Skeletal muscle tissue (tissue), 4 donors: ENCODE results near the gene CSAG2. TPM values are rescaled to one million over a fixed set of nuclear protein-coding genes. Genes with fewer than 3 reads are reported as not detected.
"Not testable (repeated sequence)": the region's sequence is repeated elsewhere in the genome, so short reads cannot be mapped to it uniquely, and the experiment has no call there.

Source experiments
- H3K27ac ChIP-seq: one replicate; pipeline ENCODE4 v1.7.0; 2013; ENCODE audit warnings: mild to moderate bottlenecking, low read depth, low read length, inconsistent platforms
- H3K27me3 ChIP-seq, 3 donors: one replicate each; pipeline ENCODE4 v1.7.0; 2013; ENCODE audit warnings: low read length in 3 of 3; ENCODE audit not compliant: control insufficient read depth in 3 of 3, insufficient read depth in 3 of 3
- H3K36me3 ChIP-seq, 3 donors: one replicate each; pipeline ENCODE4 v1.7.0; 2013; ENCODE audit warnings: low read length in 3 of 3; ENCODE audit not compliant: control insufficient read depth in 3 of 3, insufficient read depth in 3 of 3
- H3K4me1 ChIP-seq, 3 donors: one replicate each; pipeline ENCODE4 v1.7.0; 2013; ENCODE audit warnings: low read length in 3 of 3, mild to moderate bottlenecking in 3 of 3; ENCODE audit not compliant: control insufficient read depth in 3 of 3, insufficient read depth in 3 of 3
- H3K4me3 ChIP-seq, 3 donors: one replicate each; pipeline ENCODE4 v1.7.0; 2013; ENCODE audit warnings: low read length in 3 of 3
- H3K9ac ChIP-seq, 3 donors: one replicate each; pipeline ENCODE4 v1.7.0; 2013; ENCODE audit warnings: low read length in 3 of 3, mild to moderate bottlenecking in 3 of 3, moderate library complexity in 2 of 3, low read depth in 1 of 3
- H3K9me3 ChIP-seq, 3 donors: one replicate each; pipeline ENCODE4 v1.7.0; 2013; ENCODE audit warnings: low read length in 3 of 3; ENCODE audit not compliant: control insufficient read depth in 3 of 3
- total RNA-seq: library from RNA; depleted of rRNA; stranded (reverse); fragments of >200 nt; gene quantifications from one replicate; pipeline ENCODE4 v1.2.3, GENCODE V29; 2014
- donor health status: Osteomylitis.

Gene CSAG2
- not detected for total RNA-seq

GRCh38 chrX:152709173-152709572 lies at the start of gene CSAG2:
Gene CSAG2 (minus strand): TSS chrX:152709273. CDS start chrX:152709112, 161 bp downstream.
- H3K9me3 ChIP-seq, H3K4me3 ChIP-seq, H3K9ac ChIP-seq, H3K27ac ChIP-seq, H3K4me1 ChIP-seq, H3K27me3 ChIP-seq, H3K36me3 ChIP-seq: not testable (repeated sequence)

- H3K4me1 ChIP-seq: not testable (repeated sequence)
Observed at GRCh38 chrX:152754871-152755270, 45.8 kb upstream of the CSAG2 start.

GRCh38 chrX:152753686-152754650 lies 44.9 kb upstream of the CSAG2 start, which contains the start of gene MAGEA2:
Gene MAGEA2 (minus strand): TSS chrX:152753842. CDS start chrX:152751363, 2,479 bp downstream.
- not testable (repeated sequence) for H3K9me3 ChIP-seq, H3K9ac ChIP-seq, H3K27ac ChIP-seq, H3K4me1 ChIP-seq, H3K4me3 ChIP-seq, H3K36me3 ChIP-seq, H3K27me3 ChIP-seq

More at GRCh38 chrX:152754871-152755270, 45.8 kb upstream of the CSAG2 start:
- H3K36me3 ChIP-seq, H3K27me3 ChIP-seq, H3K9ac ChIP-seq, H3K27ac ChIP-seq, H3K9me3 ChIP-seq, H3K4me3 ChIP-seq: not testable (repeated sequence)

DNA sequence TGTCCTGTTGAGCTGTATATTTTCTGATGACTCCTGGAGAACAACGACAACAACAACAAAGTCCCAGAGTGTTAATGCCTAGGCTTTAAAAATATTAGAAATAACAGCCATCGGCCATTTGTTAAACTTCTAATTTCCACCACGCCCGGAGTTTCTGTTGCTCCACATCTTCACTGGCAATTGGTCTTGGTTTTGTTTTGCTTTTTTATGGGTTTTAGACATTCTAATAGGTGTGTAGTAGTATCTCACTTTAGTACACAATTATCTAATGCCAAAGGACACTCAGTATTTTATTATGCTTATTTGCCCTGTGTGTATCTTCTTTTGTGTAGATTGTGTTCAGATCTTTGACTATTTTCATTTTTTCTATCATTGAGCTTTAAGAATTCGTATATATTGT lies 29.5 kb upstream of the CSAG2 start:
- Histone ChIP-seq H3K27me3 (peaks cover 0 to 4% (median 0%) of the 10 kb centered on the region in 3 donors), H3K9ac (no peak overlapping the region), H3K9me3 (no peaks in the 10 kb centered on the region), H3K36me3 (no peaks in the 10 kb centered on the region), H3K4me1 (no peaks in the 10 kb centered on the region), H3K27ac (no peak overlapping the region), H3K4me3 (no peak overlapping the region)

- not testable (repeated sequence) for H3K27me3 ChIP-seq, H3K4me3 ChIP-seq, H3K4me1 ChIP-seq, H3K36me3 ChIP-seq, H3K9me3 ChIP-seq, H3K9ac ChIP-seq, H3K27ac ChIP-seq
Observed at GRCh38 chrX:152736528-152736927, 27.5 kb upstream of the CSAG2 start.

GRCh38 chrX:152735860-152736511 lies 26.9 kb upstream of the CSAG2 start:
- Histone ChIP-seq H3K4me3 (no peak overlapping the region), H3K9ac (no peak overlapping the region), H3K9me3 (no peaks in the 10 kb centered on the region), H3K27ac (no peak overlapping the region), H3K27me3 (no peaks in the 10 kb centered on the region), H3K4me1 (no peaks in the 10 kb centered on the region), H3K36me3 (no peaks in the 10 kb centered on the region)

DNA sequence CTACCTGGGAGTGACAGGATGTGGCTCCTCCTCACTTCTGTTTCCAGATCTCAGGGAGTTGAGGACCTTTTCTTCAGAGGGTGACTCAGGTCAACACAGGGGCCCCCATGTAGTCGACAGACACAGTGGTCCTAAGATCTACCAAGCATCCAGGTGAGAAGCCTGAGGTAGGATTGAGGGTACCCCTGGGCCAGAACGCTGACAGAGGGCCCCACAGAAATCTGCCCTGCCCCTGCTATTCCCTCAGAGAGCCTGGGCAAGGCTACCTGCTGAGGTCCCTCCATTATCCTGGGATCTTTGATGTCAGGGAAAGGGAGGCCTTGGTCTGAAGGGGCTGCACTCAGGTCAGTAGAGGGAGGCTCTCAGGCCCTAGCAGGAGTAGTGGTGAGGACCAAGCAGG lies 26.0 kb upstream of the CSAG2 start:
- Histone ChIP-seq H3K36me3 (no peaks in the 10 kb centered on the region), H3K27me3 (no peaks in the 10 kb centered on the region), H3K4me1 (no peaks in the 10 kb centered on the region), H3K9ac (no peak overlapping the region), H3K27ac (no peak overlapping the region), H3K9me3 (no peaks in the 10 kb centered on the region), H3K4me3 (no peak overlapping the region)

DNA sequence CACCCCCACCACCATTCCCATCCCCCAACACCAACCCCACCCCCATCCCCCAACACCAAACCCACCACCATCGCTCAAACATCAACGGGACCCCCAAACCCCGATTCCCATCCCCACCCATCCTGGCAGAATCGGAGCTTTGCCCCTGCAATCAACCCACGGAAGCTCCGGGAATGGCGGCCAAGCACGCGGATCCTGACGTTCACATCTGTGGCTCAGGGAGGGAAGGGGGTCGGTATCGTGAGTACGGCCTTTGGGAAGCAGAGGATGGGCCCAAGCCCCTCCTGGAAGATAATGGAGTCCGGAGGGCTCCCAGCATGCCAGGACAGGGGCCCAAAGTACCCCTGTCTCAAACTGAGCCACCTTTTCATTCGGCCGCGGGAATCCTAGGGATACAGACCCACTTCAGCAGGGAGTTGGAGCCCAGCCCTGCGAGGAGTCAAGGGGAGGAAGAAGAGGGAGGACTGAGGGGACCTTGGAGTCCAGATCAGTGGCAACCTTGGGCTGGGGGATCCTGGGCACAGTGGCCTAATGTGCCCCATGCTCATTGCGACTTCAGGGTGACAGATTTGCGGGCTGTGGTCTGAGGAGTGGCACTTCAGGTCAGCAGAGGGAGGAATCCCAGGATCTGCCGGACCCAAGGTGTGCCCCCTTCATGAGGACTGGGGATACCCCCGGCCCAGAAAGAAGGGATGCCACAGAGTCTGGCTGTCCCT lies 25.2 kb upstream of the CSAG2 start:
- H3K27me3 ChIP-seq, H3K9ac ChIP-seq, H3K9me3 ChIP-seq, H3K27ac ChIP-seq, H3K36me3 ChIP-seq, H3K4me3 ChIP-seq, H3K4me1 ChIP-seq: not testable (repeated sequence)

- no peak within 1 kb of the TSS for H3K4me3 ChIP-seq
- H3K9ac ChIP-seq: no peak within 1 kb of the TSS
- H3K27ac ChIP-seq: no peak within 1 kb of the TSS
- H3K27me3 ChIP-seq: no peaks in the 10 kb centered on the region
- H3K4me1 ChIP-seq: no peaks in the 10 kb centered on the region
- no peaks in the 10 kb centered on the region for H3K9me3 ChIP-seq
- H3K36me3 ChIP-seq: no peaks in the 10 kb centered on the region
Observed at GRCh38 chrX:152733261-152733975, 24.3 kb upstream of the CSAG2 start, which contains the start of the genes CSAG1 and MAGEA12. Gene CSAG1 (minus strand): TSS chrX:152733721. CDS start chrX:152732460, 1,261 bp downstream. Gene MAGEA12 (plus strand): TSS chrX:152733757. CDS start chrX:152736162, 2,405 bp downstream.
